ENCODE results near the gene EPB41L4A.

The EPB41L4A gene

DNA sequence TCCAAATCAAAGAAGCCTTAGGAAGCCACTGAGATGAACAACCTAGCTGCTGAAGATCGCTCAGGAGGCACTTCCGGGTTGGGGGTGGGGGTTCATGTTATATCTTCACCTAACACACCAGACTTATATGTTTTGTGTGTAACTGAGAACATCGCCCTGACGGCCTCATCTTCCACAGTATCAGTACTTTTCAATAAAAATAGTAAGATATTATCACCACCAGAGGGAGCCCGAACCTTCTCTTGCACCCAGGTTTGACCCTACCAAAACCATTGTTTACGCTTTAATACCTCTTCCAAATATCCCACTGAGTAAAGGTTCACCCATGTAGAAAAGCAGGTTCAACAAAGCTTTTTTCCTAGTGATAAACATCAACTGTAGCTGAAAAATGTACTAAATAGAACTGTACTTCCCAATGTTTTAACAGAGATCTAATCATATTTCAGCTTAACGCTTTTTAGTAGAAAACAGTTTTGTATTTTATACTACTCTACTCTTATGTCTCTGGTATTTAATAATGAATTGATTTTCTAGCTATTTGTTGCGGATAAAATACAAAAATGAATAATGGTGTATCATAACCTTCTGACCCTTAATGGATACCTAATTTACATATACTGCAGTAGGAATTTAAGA lies 244.0 kb downstream of the EPB41L4A start:
- H3K4me1 Mint-ChIP-seq = no peaks in the 10 kb centered on the region
- no peak overlapping the region for H3K27ac Mint-ChIP-seq
- no peaks in the 10 kb centered on the region for H3K36me3 Mint-ChIP-seq (ENCODE audit: low read depth)
- H3K27me3 Mint-ChIP-seq (ENCODE audit: low read depth) = no peaks in the 10 kb centered on the region
- H3K9me3 Mint-ChIP-seq = no peaks in the 10 kb centered on the region
- TF ChIP-seq, protein P1, sequence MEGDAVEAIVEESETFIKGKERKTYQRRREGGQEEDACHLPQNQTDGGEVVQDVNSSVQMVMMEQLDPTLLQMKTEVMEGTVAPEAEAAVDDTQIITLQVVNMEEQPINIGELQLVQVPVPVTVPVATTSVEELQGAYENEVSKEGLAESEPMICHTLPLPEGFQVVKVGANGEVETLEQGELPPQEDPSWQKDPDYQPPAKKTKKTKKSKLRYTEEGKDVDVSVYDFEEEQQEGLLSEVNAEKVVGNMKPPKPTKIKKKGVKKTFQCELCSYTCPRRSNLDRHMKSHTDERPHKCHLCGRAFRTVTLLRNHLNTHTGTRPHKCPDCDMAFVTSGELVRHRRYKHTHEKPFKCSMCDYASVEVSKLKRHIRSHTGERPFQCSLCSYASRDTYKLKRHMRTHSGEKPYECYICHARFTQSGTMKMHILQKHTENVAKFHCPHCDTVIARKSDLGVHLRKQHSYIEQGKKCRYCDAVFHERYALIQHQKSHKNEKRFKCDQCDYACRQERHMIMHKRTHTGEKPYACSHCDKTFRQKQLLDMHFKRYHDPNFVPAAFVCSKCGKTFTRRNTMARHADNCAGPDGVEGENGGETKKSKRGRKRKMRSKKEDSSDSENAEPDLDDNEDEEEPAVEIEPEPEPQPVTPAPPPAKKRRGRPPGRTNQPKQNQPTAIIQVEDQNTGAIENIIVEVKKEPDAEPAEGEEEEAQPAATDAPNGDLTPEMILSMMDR (IDR thresholded peaks at IDR 0.05; ENCODE audit: unreplicated experiment in 3 of 3) = peak; percentile 67 to 78 (median 73)
- no peak overlapping the region for H3K4me3 Mint-ChIP-seq

DNA sequence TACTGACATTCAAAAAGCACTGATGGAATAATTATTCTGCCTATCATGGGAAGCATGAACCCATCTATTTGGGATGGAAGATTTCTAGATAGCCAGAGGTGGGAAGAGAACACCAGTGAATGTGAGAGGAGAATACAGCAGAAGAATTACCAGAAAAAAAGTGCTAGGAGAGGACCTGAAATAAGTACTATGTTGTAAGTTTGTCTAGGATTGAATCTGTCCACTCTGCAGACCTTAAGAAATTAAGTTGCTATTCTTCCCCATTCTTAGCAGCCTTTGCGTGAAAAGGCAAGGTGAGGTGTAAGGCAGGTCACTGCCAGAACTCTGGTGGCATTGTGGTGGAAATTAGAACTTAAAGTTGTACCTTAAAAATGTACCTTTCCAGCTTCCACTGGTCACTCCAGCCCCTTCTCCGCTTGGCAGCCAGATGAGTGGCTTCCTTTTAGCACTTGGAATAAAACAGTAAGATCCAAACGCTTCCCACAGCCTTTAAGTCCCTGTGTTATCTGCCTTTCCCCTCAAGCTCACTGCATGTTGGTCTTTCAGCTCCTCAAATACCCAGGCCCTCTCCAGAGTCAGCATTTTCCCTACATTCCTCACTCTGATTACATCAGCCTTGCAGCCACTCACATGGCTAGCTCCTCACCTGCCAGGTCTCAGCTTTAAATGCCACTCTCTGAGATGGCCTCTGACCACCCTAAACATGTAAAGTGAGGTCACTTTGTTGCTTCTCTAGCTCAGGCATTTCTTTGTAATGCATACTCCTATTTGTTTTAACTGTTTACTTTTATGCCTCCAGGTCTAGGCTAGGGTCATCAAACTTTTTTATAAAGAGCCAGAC lies 253.0 kb downstream of the EPB41L4A start:
- Mint-ChIP-seq H3K27me3 (ENCODE audit: low read depth) (no peaks in the 10 kb centered on the region), H3K27ac (peak overlapping the region in 1 of 3 experiments; percentile 81), H3K9me3 (no peaks in the 10 kb centered on the region), H3K4me1 (no peaks in the 10 kb centered on the region), H3K4me3 (no peak overlapping the region), H3K36me3 (ENCODE audit: low read depth) (peaks cover 40% of the 10 kb centered on the region)
- TF ChIP-seq, protein P1 (IDR thresholded peaks at IDR 0.05; ENCODE audit: unreplicated experiment in 3 of 3) = no peak

DNA sequence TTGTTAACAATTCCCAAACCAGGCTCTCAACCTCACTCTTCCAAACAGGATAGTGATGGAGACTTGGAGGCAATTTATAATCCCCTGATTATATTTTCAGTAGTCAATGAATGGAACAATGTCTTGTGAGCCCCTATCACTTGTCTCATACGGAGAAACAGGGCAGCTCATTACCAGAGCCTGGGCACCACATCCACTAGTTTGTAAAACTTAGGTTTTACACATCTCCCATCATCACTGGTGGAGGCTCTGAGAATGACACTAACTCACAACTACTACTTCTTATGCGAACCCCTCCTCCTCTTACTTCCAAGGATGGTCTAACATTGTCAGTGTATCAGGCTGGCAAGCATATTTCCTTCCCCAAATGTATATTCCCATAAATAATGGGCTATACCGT lies 253.7 kb downstream of the EPB41L4A start:
- peak overlapping the region in 1 of 3 experiments; percentile 27 for H3K4me3 Mint-ChIP-seq
- H3K9me3 Mint-ChIP-seq = peaks cover 3% of the 10 kb centered on the region
- peaks cover 40% of the 10 kb centered on the region for H3K36me3 Mint-ChIP-seq (ENCODE audit: low read depth)
- TF ChIP-seq, protein P1 (IDR thresholded peaks at IDR 0.05; ENCODE audit: unreplicated experiment in 3 of 3) = no peak
- peak overlapping the region in 1 of 3 experiments; percentile 26 for H3K27ac Mint-ChIP-seq
- no peaks in the 10 kb centered on the region for H3K27me3 Mint-ChIP-seq (ENCODE audit: low read depth)
- peaks cover 4% of the 10 kb centered on the region for H3K4me1 Mint-ChIP-seq

DNA sequence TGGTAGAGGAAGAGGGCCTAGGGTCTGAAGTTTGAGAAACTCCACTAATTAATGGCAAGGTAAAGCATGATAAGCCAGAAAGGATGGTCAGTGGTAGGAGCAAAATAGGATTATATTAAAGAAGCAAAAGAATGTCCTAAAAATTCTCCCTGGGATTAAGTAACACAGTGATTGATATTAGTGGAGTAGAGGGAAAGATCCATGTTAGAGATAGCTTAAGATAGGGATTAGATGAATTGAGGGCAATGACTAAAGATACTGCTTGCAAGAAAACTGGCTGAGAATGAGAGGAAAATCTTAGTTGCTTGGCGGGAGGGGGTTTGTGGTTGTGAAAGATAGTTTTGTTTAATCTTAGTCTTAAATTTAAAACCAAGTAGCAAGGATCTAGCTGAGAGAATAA lies 255.6 kb downstream of the EPB41L4A start:
- Mint-ChIP-seq H3K4me1 (peaks cover 7% of the 10 kb centered on the region), H3K36me3 (ENCODE audit: low read depth) (peaks cover 40% of the 10 kb centered on the region), H3K27me3 (ENCODE audit: low read depth) (no peaks in the 10 kb centered on the region), H3K9me3 (peaks cover 3% of the 10 kb centered on the region), H3K4me3 (peak overlapping the region; percentile 35 to 46 (median 44)), H3K27ac (peak overlapping the region in 1 of 3 experiments; percentile 2)
- TF ChIP-seq, protein P1 (IDR thresholded peaks at IDR 0.05; ENCODE audit: unreplicated experiment in 3 of 3) = no peak

DNA sequence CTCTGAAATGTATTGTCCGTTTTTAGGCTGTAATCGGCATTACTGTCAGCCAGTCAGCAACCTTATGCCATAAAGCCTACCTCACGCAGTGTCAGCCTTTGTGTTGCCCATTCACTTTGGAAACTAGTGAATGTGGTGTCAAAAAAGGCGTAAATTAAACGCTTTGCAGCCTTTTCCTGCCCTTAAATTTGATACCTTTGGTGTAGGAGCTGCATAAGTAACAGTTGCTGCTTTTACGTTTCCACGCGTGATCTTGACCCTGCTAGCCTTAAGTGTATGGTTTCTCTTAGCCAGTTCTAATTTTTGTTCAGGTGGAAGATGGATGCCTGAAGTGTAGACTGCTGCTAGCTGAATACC lies 257.7 kb downstream of the EPB41L4A start:
- TF ChIP-seq, protein P1 (IDR thresholded peaks at IDR 0.05; ENCODE audit: unreplicated experiment in 3 of 3) = no peak
- Mint-ChIP-seq H3K27ac (peak overlapping the region; percentile 13 to 87 (median 70)), H3K27me3 (ENCODE audit: low read depth) (no peaks in the 10 kb centered on the region), H3K9me3 (peaks cover 5% of the 10 kb centered on the region), H3K4me1 (peaks cover 7% of the 10 kb centered on the region), H3K4me3 (peak overlapping the region; percentile 93 to 96 (median 93)), H3K36me3 (ENCODE audit: low read depth) (peaks cover 33% of the 10 kb centered on the region)
